Hypothalamus (tissue), 51 donors: ENCODE data around the gene ANKRD33B.
"Not testable (repeated sequence)": the region's sequence is repeated elsewhere in the genome, so short reads cannot be mapped to it uniquely, and the experiment has no call there.

Experiments
- DNase-seq, 51 donors: peaks; one replicate each; lab custom pipeline; 2025; lab: John Stamatoyannopoulos, UW

The ANKRD33B gene

DNA sequence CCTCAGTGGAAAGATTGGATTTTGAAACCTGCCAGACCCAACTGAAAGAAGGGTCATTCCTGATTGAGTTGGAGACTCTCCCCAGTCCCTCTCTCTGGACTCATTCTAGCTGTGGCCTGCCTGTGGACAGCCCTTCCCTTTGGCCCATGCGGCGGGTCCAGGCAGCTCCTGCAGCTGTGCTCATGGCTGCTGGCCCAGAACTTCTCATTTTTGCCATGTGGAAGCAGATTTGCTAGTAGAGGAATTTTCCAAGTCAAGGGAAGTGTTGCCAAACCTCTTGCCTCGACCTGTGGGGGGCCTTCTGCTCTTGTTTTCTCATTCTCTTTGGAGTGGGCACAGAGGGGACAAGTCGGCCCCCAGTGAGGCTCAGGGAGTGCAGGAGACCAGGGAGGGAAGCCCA, 89.2 kb downstream of the ANKRD33B start:
- peak in 1 of 51 donors; percentile 16 for DNase-seq

DNA sequence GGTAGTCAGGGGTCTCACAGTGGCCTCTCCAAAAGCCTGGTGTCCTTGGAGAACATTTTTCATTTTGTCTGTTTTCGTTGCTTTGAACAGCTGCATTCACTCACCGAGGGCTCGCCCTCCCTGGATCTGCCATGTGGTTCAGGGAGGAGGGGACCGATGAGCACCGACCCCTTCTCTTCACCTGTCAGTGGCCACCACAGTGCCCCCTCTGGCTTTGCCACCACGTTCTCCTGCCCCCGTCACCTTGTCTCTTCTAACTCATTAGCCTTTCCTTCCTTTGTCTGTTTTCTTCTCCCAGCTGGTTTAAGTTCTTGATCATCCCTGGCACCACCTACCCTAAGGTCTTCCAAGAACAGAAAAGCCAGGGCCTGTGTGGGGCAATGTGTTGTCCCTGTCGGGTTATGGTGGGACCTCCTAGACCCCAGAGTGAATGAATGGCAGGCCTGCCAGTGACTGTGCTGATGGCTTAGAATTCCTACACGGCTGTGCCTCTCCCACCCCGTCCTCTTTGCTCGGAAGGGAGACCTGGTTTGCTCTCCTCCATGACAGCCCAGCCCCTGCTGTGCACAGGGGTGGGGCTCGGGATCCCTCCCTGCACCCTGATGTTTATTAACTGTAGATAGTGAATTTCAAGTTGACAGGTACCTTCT, 90.0 kb downstream of the ANKRD33B start:
- DNase-seq: no peak

DNA sequence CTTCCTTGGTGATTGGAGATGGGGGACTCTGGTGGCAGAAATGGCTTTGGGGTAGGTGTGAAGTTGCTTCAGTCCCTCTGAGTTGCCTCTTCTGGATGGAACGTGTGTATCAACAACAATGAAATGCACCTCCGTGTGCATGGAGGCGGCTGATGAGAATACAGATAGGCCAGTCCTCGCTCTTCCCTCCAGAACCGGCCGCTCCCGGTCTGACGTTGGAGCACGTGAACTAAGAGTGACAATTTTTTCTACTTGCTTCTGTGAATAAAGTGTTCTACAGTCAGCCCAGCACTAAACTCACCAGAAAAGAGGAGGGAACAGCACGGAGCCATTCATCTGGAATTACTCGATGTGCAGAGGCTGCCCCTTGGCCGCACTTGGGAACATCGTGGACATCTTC, 90.7 kb downstream of the ANKRD33B start:
- DNase-seq: no peak

DNA sequence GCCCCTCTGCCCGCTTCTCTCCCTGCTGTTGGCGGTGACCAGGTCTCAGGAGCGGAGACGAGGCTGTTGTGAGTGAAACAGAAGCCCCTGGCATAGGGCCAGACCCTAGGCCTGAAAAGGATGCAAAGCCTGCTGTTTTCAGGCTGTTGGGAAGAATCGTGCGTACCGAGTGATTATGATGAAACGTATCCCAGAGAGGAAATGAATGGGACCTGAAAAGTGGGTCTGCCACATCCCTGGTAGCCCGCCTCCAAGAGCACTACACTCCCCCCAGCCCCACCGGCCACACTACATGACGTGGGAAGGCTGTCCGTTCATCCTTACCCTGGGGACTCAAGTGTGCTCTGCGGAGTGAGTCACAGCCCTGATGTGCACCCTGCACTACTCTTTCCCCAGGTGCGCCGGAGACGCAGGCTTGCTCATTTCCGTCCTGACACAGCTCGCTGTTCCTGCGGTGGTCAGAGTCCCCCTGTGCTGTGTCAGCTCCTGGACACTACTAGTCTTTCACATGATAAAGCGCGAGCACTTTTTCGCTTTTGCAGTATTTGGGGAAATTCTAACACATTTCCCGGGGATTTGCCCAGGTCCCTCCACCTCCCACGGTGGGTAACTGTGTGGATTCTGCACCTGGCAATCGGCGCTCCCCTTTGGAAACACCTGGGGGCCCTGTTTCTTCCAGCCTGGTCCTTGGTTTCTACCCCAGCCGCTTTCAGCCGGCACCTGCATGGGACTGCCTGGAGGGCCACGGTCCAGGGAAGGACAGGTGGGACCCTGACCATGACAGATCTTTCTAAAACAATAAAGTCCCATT, 91.5 kb downstream of the ANKRD33B start:
- no peak for DNase-seq

GRCh38 chr5:10655972-10656830, 92.3 kb downstream of the ANKRD33B start:
- DNase-seq: no peak

DNA sequence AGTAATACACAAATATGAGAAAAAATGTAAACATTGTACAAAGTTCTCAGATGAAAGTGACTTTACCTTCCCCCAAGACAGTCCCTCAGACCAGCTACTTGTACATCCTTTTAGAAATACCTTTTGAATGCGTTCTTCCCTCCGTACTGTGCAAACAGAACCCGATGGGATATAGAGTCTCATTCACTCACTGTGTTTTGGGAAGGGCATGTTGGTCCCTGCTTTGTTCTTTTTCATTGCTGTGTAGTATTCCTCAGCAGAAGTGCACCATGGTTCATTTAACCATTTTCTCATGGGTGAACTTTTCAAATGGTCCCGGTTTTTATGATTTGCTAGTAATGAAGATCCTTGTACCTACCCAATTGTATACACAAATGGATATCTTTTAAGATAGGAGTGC, 94.4 kb downstream of the ANKRD33B start:
- DNase-seq: no peak

DNA sequence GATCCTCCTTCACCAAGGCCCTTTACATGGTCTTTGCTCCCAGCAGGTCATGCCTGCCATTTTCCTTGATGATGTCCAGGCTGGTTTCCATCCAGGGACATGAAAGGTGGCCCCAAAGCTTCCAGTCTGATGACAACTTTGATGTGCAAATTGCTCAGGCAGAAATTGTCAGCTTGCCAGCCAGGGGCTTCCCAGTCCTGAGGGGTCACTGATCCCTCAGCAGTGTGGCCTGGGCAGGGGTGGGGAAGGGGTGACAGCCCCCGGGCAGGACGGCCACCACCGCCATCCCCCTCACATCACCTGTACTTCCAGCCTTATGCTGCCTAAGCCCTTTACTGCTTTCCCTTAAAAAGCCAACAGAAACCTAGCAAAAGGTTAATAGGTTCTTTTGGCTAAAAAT, 96.3 kb downstream of the ANKRD33B start:
- DNase-seq: no peak

- no peak for DNase-seq
These were observed 97.0 kb downstream of the ANKRD33B start for GRCh38 chr5:10660720-10661387.

DNA sequence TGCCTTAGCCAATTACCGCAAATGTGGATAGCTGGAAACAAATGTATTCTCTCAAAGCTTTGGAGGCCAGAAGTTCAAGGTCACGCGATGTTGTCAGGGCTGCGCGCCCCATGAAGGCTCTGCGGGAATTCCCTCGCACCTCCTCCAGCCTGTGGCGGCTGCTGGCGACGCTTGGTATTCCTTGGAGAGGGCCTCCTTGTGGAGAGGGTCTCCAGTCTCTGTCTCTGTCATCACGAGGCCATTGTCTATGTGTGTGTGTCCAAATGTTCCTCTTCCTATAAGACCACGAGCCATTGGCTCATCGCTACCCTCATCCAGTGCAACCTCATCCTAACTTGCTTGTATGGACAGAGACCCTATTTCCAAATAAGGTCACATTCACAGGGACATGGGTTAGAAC, 97.5 kb downstream of the ANKRD33B start:
- no peak for DNase-seq

- DNase-seq: no peak
These were observed 98.2 kb downstream of the ANKRD33B start for GRCh38 chr5:10662083-10662482.

- no peak for DNase-seq
These were observed 99.0 kb downstream of the ANKRD33B start for GRCh38 chr5:10662661-10663488.

- no peak for DNase-seq
These were observed 99.8 kb downstream of the ANKRD33B start for GRCh38 chr5:10663489-10664179.

DNA sequence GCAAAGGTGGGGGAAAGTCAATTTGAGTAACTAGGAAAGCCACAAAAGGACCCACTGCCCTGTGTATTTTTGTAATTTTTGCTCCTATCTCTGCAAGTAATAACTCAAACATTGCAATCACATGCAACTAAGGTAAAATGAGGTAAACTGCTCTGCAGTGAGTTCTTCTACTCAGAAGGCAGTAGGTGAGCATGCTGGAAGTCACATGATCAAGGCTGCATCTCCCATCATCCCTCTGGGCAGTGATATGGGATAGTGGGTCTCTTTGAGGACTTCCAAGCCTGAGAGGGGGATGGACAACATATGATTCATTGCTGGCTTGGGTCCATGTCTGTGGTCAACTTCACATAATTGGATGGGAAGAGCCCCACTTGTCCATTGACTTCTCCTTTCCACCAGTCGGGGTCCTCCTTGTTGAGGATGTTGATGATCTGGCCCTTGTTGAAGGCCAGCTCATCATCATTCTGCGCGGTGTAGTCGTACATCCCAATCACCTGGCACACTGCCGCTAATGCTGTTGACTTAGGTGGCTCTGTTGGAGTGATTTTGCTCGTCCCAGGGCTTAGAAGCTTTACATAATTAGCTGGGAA, 100.4 kb downstream of the ANKRD33B start:
- DNase-seq: not testable (repeated sequence)

GRCh38 chr5:10665799-10666198, 101.9 kb downstream of the ANKRD33B start:
- no peak for DNase-seq

DNA sequence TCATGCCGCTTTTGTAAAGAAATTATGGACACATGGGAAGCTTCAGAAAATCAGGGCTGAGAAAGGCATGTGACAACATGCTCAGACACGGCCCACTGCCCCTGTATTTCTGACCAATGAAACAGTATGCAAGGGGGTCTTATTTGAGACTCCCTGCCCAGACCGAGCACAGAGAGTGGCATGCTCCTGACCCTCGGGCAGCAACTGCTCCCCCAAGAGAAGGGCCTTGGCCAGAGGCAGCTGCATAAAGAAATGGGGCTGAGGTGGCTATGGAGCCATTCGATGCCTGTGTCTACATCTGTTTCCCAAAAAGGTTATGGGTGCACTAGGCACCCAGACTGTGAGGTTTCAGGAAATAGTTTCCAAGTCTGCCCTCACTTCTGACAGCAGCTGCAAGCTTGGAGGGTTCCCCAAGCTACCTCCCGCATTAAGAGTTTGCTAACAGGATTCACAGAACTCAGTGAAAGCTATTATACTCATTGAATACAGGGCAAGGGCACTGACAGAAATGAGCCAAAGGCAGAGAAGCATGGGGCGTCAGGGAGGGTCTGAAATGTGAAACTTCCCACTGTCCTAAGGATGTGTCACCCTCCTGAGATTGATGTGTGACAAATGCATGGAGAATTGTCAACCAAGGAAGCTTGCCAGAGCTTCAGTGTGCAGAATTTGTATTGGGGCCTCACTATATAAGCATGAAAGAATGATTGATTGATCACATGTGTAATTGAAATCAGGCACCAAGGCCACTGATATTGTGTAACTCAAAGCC, 102.8 kb downstream of the ANKRD33B start:
- no peak for DNase-seq

- DNase-seq: no peak
These were observed 103.7 kb downstream of the ANKRD33B start for GRCh38 chr5:10667431-10668057.

DNA sequence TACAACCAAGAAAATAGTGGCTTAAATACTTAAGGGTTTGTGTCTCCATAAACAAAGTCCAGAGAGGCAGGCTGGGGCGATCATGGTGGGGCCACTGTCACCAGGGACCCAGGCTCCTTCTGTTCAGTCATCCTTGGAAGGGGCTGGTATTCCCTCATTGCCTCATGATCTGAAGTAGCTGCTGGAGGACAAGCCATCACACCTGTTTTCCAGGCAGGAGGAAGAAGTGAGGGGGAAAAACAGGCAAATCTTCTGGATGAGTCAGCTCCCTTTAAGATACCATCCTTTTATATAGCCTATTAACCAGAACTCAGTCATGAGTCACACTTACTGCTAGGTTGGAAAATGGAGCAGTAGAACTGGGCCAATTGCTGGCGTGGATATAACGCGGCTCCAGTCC, 104.8 kb downstream of the ANKRD33B start:
- no peak for DNase-seq

GRCh38 chr5:10669983-10670382, 106.1 kb downstream of the ANKRD33B start:
- DNase-seq: no peak
